GM21390 (cell line): ENCODE measurements around the gene PEX14.
"Not testable (repeated sequence)": the region's sequence is repeated elsewhere in the genome, so short reads cannot be mapped to it uniquely, and the experiment has no call there.

Source experiments
- ATAC-seq: cut with Tn5 transposase; IDR thresholded peaks from one replicate; pipeline ENCODE4 v1.9.1; 2021; ENCODE audit not compliant: unreplicated experiment

The PEX14 gene

GRCh38 chr1:10474613-10475507 is at the start of gene PEX14:
TSS of gene PEX14 (plus strand) at chr1:10474950. CDS start at chr1:10474967, 17 bp downstream.
- ATAC-seq = peak; percentile 55

DNA sequence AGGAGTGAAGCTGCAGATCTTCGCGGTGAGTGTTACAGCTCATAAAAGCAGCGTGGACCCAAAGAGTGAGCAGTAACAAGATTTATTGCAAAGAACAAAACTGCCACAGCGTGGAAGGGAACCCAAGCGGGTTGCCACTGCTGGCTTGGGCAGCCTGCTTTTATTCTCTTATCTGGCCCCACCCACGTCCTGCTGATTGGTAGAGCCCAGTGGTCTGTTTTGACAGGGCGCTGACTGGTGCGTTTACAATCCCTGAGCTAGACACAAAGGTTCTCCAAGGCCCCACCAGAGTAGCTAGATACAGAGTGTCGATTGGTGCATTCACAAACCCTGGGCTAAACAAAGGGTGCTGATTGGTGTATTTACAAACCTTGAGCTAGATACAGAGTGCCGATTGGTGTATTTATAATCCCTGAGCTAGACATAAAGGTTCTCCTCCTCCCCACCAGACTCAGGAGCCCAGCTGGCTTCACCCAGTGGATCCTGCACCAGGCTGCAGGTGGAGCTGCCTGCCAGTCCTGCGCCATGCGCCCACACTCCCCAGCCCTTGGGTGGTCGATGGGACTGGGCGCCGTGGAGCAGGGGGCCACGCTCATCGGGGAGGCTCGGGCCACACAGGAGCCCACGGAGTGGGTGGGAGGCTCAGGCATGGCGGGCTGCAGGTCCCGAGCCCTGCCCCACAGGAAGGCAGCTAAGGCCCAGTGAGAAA is 48.8 kb upstream of the PEX14 start:
- ATAC-seq = not testable (repeated sequence)

GRCh38 chr1:10426535-10426848 is 48.3 kb upstream of the PEX14 start:
- ATAC-seq = not testable (repeated sequence)

DNA sequence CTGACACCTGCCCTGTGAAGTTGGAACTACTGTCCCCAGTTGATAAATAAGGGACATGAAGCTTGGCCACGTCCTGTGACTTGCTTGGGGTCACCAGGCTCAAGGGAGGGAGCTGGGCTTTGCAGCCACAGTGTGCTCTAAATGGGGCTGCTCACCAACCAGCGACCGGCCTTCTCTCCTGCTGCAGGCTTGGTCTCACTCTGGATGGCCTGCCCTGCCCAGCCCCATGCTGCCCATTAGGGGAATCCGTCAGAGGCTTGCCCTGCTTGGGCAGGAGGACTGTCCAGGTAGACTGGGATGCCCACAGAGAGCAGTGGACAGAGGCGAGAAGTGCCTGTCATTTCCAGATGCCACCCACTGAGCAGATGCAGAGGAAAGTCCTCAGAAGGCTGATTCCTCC is 45.8 kb upstream of the PEX14 start:
- no peak for ATAC-seq

- peak; percentile 4 for ATAC-seq
These were observed 44.9 kb upstream of the PEX14 start for GRCh38 chr1:10429868-10430215.

DNA sequence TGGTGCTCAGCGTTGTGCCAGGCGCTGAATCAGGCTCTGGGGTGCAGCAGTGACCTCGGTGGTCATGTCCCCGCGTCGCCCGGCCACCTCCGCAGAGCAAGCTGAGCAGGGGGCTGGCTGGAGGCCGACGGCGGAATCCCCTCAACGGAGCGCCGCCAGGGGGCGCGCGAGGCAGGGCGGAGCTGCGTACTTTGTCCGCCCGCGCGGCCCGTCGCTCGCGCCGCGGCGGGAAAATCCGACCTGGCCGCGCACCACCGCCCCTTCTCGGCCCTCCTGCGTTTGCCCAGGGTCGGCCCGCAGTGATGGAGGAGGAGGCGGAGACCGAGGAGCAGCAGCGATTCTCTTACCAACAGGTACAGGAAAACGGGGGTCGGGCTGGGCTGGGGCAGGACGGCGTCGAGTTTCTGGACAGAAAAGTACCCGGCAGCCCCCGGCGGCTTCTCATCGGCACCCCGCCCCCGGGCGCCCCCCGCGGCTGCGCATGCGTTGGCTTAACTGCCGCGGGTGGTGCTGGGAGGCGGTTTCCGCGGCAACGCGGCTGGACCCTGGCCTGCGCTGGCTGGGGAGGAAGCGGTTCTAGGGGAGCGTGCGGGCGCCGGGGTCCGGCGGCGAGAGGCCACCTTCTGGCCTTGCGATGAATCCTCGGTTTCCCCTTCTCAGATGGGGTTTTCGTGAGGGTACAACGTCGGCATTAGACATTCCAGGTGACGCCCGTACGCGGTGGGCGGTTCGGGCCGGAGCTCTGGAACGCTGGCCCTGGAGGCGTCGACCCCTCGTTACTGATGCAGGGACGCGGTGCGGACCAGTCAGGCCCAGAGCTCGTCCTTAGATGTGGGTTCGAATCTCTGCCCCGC is 44.3 kb upstream of the PEX14 start, which contains the start of gene CENPS:
TSS of gene CENPS (plus strand) at position 218 of the 854 bp plus-strand sequence. CDS start at position 303, 85 bp downstream.
- peak; percentile 74 for ATAC-seq

DNA sequence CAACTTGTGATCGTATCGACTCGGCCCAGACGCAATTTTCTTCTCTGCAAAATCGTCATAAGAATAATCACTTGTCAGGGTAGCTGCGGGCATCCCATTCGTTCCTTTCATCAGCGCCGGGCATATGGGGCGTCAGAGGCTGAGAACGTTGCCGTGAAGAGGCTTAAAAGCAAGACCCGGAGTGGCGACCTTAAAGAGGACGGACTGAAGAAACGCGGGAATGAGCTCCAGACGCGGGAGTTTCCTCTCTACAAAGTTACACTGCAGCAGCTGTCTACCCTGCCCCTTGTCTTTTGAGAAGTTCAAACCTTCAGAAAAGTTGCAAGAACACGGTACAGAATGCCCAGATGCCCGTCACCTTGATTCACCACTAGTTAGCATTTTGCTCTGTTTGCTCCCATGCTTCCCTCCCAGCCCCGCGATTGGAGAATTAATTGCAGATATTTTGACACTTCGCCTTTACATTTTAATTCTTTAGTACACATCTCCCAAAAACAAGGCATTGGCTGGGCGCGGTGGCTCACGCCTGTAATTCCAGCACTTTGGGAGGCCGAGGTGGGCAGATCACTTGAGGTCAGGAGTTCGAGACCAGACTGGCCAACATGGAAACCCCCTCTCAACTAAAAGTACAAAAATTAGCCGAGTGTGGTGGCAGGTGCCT is 43.5 kb upstream of the PEX14 start:
- no peak for ATAC-seq

DNA sequence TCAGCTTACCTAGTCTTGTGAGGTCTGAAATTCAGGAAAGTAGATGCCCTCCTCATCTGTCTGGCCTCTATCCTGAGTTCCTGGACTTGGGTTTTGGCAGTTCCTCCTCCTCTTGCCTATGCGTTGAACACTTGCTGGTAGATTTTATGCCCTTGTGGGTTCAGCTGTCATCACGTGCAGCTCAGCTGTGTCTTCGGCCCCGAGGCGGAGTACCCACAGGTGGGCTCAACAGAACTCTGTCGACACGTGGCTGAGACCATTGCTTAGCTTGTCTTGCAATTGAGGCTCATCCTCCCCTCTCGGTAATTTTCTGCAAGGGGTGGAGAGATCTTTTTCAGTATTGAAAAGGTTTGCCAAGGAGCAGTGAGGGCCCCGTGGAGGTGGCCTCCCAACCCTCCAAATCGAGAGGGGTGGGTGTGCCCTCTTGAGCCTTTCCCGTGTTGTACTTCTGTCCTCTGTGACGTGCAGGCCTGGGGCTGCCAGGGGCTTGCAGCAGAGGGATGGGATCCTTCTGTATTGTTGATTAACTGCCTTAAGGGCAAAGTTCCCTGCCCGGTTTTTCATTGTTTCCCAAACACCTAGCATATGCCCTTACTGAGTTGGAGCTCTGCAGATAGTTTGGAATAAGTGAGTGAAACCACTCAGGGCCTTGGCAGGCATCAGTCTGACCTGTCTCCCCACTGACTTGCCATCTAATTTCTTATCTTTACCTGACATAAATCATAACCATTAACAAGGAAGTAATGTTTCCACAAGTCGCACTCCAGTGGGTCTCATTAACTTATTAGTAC is 41.6 kb upstream of the PEX14 start:
- no peak for ATAC-seq

- no peak for ATAC-seq
These were observed 41.0 kb upstream of the PEX14 start for GRCh38 chr1:10433790-10434189.

DNA sequence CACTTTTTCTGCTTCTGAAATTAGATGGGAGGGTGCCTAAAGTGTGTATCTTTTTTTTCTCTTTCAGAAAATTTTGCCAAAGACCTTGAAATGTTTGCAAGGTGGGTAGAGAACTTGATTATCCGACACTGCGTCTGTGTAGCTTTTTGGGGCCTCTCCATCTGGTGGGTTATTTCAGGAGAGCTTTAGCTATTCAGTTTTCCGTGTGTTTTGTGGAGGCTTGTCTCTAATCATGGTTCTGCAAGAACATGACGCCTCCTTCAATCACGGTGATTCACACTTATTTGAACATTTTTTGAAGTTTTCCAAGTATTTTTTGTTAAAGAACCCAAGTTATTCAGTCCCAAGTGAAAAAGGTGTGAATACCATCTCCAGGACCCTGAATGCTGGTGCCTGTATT is 40.2 kb upstream of the PEX14 start:
- no peak for ATAC-seq

GRCh38 chr1:10437052-10437451 is 37.7 kb upstream of the PEX14 start:
- ATAC-seq = no peak

DNA sequence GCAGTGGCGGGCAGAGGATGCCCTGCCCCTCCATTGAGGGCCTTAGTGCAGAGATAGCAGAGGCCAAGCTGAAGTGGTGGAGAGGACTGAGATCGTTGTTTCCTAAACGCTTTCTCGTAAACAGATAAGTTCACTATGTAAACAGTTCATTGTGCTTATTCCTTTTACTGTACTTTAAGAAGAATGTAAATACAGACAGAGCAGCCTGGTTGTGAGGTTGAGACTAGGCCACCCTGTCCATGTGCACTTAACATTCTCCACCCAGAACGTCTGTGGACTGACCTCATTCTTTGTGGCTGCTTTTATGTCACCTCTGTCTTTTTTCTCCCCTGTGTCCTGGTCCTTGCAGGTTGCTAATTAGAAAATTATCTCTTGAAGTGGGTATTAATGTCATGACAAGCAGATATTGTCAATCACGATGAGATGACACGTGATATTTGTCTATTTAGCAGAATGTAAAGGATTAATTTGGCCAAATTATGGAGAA is 36.0 kb upstream of the PEX14 start:
- ATAC-seq = no peak

GRCh38 chr1:10440305-10440704 is 34.4 kb upstream of the PEX14 start:
- ATAC-seq = no peak

DNA sequence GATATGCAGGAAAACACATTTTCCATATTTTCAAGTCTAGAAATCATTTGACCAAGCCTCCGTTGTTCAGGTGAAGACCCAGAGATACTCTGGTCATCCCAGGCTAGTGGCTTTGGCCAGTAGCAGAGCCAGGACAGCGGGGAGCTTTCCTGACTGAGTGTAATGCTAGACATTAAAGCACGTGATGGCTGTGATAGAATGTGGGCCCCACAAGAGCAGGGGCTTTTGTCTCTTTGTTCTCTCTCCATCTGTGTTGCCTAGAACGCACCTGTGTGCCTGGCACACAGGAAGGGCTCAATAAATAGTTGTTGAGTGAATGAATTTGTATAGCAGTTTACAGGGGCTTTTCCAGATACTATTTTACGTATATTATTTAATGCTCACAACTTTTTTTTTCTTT is 34.0 kb upstream of the PEX14 start:
- ATAC-seq = no peak

GRCh38 chr1:10444248-10444647 is 30.5 kb upstream of the PEX14 start:
- ATAC-seq = no peak

GRCh38 chr1:10444795-10445397 is 29.9 kb upstream of the PEX14 start:
- ATAC-seq = no peak

DNA sequence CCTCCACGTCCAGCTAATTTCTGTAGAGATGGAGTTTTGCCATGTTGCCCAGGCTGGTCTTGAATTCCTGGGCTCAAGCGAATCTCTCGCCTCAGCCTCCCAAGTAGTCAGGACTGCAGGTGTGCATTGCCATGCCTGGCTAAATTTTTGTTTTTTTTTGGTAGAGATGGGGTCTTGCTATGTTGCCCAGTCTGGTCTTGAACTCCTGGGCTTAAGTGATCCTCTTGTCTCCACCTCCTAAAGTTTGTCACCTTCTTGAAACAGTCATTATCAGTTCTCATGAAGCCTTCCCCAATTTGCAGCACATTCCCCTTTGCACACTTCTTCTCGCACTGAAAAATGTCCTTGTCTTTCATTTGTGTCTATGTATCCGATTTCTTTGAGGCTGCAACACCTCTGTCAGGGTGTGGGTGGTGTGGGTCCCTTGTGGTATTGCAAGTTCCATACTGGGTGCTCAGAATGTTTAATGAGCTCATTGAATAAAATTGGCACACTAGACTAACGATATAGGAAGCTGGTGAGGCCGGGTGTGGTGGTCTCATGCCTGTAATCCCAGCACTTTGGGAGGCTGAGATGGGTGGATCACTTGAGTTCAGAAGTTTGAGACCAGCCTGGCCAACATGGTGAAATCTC is 27.8 kb upstream of the PEX14 start:
- ATAC-seq = no peak

DNA sequence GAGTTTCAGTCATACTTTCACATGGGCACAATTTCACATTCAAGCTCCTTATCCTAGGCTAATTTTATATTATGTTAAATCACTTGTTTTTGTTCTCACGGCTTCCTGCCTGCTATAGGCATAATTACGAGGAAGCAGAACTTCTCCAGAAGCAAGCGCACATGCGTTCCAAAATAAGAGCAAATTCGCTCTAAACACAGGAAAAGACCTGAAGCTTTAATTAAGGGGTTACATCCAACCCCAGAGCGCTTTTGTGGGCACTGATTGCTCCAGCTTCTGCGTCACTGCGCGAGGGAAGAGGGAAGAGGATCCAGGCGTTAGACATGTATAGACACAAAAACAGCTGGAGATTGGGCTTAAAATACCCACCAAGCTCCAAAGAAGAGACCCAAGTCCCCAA is 25.0 kb upstream of the PEX14 start, which contains the start of gene CORT:
TSS of gene CORT (plus strand) at position 281 of the 400 bp plus-strand sequence. CDS start 193 bp downstream, outside the sequence.
- ATAC-seq = no peak
